ENCODE data around the gene CNNM1.

The CNNM1 gene

GRCh38 chr10:99374972-99375371 lies 45.8 kb downstream of the CNNM1 start:
- DNase-seq: no peak

GRCh38 chr10:99375426-99375825 lies 46.3 kb downstream of the CNNM1 start:
- peak in 1 of 3 experiments; percentile 28 for DNase-seq

GRCh38 chr10:99382176-99382575 lies 53.0 kb downstream of the CNNM1 start:
- DNase-seq: no peak

GRCh38 chr10:99387071-99387470 lies 57.9 kb downstream of the CNNM1 start:
- DNase-seq: no peak

GRCh38 chr10:99387541-99387940 lies 58.4 kb downstream of the CNNM1 start:
- no peak for DNase-seq

GRCh38 chr10:99389729-99390480 lies 60.7 kb downstream of the CNNM1 start:
- peak in 1 of 3 experiments; percentile 30 for DNase-seq

- no peak for DNase-seq
These were observed 62.2 kb downstream of the CNNM1 start for GRCh38 chr10:99391346-99391745.

- DNase-seq: no peak
These were observed 63.9 kb downstream of the CNNM1 start for GRCh38 chr10:99393036-99393435.

GRCh38 chr10:99393683-99394082 lies 64.5 kb downstream of the CNNM1 start:
- DNase-seq: no peak

- DNase-seq: no peak
These were observed 65.1 kb downstream of the CNNM1 start for GRCh38 chr10:99394256-99394655.

GRCh38 chr10:99394761-99395386 lies 65.7 kb downstream of the CNNM1 start:
- DNase-seq: peak in 2 of 3 experiments; percentile 13 to 59

GRCh38 chr10:99395750-99396445 lies 66.7 kb downstream of the CNNM1 start:
- peak in 1 of 3 experiments; percentile 21 for DNase-seq

GRCh38 chr10:99396471-99396870 lies 67.3 kb downstream of the CNNM1 start:
- no peak for DNase-seq

GRCh38 chr10:99399664-99400063 lies 70.5 kb downstream of the CNNM1 start:
- DNase-seq: no peak

GRCh38 chr10:99403674-99404073 lies 74.5 kb downstream of the CNNM1 start:
- no peak for DNase-seq

- DNase-seq: no peak
These were observed 77.0 kb downstream of the CNNM1 start for GRCh38 chr10:99406149-99406548.

GRCh38 chr10:99410146-99410545 lies 81.0 kb downstream of the CNNM1 start:
- DNase-seq: no peak

- no peak for DNase-seq
These were observed 81.7 kb downstream of the CNNM1 start for GRCh38 chr10:99410876-99411275.

GRCh38 chr10:99411546-99411945 lies 82.4 kb downstream of the CNNM1 start:
- no peak for DNase-seq

- no peak for DNase-seq
These were observed 82.9 kb downstream of the CNNM1 start for GRCh38 chr10:99412099-99412498.

GRCh38 chr10:99418910-99419624 lies 89.9 kb downstream of the CNNM1 start:
- DNase-seq: no peak

GRCh38 chr10:99419688-99420087 lies 90.5 kb downstream of the CNNM1 start:
- DNase-seq: no peak

- no peak for DNase-seq
These were observed 92.1 kb downstream of the CNNM1 start for GRCh38 chr10:99421233-99421739.

Data from NCI-H1417 (cell line).